ENCODE measurements around the gene CDC37. TPM values are rescaled to one million over a fixed set of nuclear protein-coding genes. Genes with fewer than 3 reads are reported as not detected.
A peak's percentile ranks its signal among the peaks of the same experiment; 100 is the strongest.

Gene CDC37
- total RNA-seq, 1 donor from 2014 or later: 173 TPM

- DNase-seq: peak; percentile 54
- Mint-ChIP-seq H3K27me3 (peaks cover 6% of the 10 kb centered on the region), H3K4me1 (peaks cover 68% of the 10 kb centered on the region), H3K27ac (peak overlapping the region; percentile 74), H3K36me3 (ENCODE audit: low read depth) (peaks cover 2% of the 10 kb centered on the region), H3K9me3 (no peaks in the 10 kb centered on the region), H3K4me3 (peak overlapping the region; percentile 88)
- no peak for TF ChIP-seq CTCF (IDR thresholded peaks at IDR 0.05)
- intact Hi-C loops (cut with micrococcal nuclease): no loop called here
- peak; percentile 47 for ATAC-seq (ENCODE audit: low read depth)
- ChIA-PET CTCF (interaction anchor here (1.6 to 2.2 kb wide), 2 partner anchors 14 to 28 kb away, joined by 4 to 7 read pairs; partner anchors contain the start of gene CDC37), POLR2A (interaction anchor here (0.5 to 24.1 kb wide), 7 partner anchors 18 to 335 kb away, joined by 3 to 541 read pairs (median 3); partner anchors contain the start of genes ATG4D, CDC37, ICAM1 and PDE4A)
Measured at GRCh38 chr19:10431254-10431942, 28.1 kb upstream of the CDC37 start.

DNA sequence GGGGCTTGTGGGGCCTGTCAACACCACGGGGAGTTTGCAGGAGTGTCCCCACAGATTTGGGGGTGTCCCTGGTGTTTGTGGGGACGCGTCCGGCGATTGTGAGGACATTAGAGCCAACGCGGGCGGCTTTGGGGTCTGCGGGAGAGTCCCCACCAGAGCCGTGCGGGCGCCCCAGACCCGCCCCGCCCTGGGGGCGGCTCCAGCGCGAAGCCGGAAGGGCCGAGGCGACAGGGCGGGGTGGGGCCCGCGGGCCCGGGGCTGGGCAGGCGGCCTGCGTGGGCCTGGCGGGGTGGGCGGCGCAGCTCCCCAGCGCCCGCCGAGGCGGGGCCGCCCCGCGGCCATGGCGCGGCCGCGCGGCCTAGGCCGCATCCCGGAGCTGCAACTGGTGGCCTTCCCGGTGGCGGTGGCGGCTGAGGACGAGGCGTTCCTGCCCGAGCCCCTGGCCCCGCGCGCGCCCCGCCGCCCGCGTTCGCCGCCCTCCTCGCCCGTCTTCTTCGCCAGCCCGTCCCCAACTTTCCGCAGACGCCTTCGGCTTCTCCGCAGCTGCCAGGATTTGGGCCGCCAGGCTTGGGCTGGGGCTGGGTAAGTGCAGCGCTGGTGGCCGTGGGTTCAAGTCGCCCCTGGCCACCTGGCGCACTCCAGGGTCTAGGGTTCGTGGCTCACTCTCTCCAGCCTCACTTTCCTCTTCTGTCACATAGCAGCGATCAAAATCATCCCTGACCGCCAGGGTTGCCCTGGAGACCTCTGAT, 27.3 kb upstream of the CDC37 start:
- no peak for DNase-seq
- Mint-ChIP-seq H3K9me3 (no peaks in the 10 kb centered on the region), H3K27ac (peak overlapping the region; percentile 75), H3K4me3 (peak overlapping the region; percentile 88), H3K36me3 (ENCODE audit: low read depth) (peaks cover 2% of the 10 kb centered on the region), H3K4me1 (peaks cover 68% of the 10 kb centered on the region), H3K27me3 (peaks cover 6% of the 10 kb centered on the region)
- TF ChIP-seq CTCF (IDR thresholded peaks at IDR 0.05): no peak
- ATAC-seq (ENCODE audit: low read depth): no peak
- intact Hi-C loops (cut with micrococcal nuclease): no loop called here
- ChIA-PET CTCF (interaction anchor here (1.6 to 6.0 kb wide), 3 partner anchors 13 to 27 kb away, joined by 4 to 33 read pairs (median 7); partner anchors contain the start of gene CDC37), POLR2A (interaction anchor here (2.6 to 24.1 kb wide), 2 partner anchors 17 to 159 kb away, joined by 7 to 541 read pairs; partner anchors contain the start of genes CDC37, ICAM1 and PDE4A)

DNA sequence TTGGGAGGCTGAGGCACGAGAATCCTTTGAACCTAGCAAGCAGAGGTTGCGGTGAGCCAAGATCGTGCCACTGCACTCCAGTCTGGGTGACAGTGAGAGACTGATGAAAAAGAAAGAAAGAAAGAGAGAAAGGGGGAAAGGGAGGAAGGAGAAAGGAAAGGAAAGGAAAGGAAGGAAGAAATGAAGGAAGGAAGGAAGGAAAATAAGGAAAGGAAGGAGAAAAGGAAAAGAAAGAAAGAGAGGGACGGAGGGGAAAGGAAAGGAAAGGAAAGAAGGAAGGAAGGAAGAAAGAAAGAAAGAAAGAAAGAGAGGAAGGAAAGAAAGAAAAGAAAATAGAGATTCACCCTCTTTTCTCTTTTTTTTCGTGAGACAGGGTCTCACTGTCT, 25.6 kb upstream of the CDC37 start:
- intact Hi-C loops (cut with micrococcal nuclease): loop anchor here (10.0 kb wide), 1 partner anchor 324 kb away; the partner anchor contains the start of genes ANGPTL6 and PPAN
- DNase-seq: no peak
- peak overlapping the region; percentile 24 for H3K4me3 Mint-ChIP-seq
- ATAC-seq (ENCODE audit: low read depth): no peak
- no peaks in the 10 kb centered on the region for H3K9me3 Mint-ChIP-seq
- H3K4me1 Mint-ChIP-seq: peaks cover 85% of the 10 kb centered on the region
- ChIA-PET POLR2A (interaction anchor here (0.6 to 24.1 kb wide), 6 partner anchors 16 to 326 kb away, joined by 3 to 541 read pairs (median 8); partner anchors contain the start of genes ANGPTL6, CDC37, KEAP1 and MRPL4), CTCF (interaction anchor here (1.1 to 6.0 kb wide), 6 partner anchors 7 to 498 kb away, joined by 3 to 33 read pairs (median 4); partner anchors contain the start of gene CDC37)
- H3K36me3 Mint-ChIP-seq (ENCODE audit: low read depth): peaks cover 2% of the 10 kb centered on the region
- TF ChIP-seq CTCF (IDR thresholded peaks at IDR 0.05): no peak
- H3K27ac Mint-ChIP-seq: peak overlapping the region; percentile 96
- H3K27me3 Mint-ChIP-seq: peaks cover 6% of the 10 kb centered on the region

- H3K27me3 Mint-ChIP-seq: peaks cover 13% of the 10 kb centered on the region
- TF ChIP-seq CTCF (IDR thresholded peaks at IDR 0.05): no peak
- intact Hi-C loops (cut with micrococcal nuclease): loop anchor here (10.0 kb wide), 1 partner anchor 322 kb away; the partner anchor contains the start of genes ANGPTL6 and PPAN
- peaks cover 2% of the 10 kb centered on the region for H3K36me3 Mint-ChIP-seq (ENCODE audit: low read depth)
- CTCF ChIA-PET: interaction anchor here (0.6 to 6.0 kb wide), 3 partner anchors 10 to 15 kb away, joined by 3 to 33 read pairs (median 7); no protein-coding TSS in a partner anchor
- H3K4me1 Mint-ChIP-seq: peaks cover 87% of the 10 kb centered on the region
- no peak overlapping the region for H3K4me3 Mint-ChIP-seq
- POLR2A ChIA-PET: interaction anchor here (0.6 to 24.1 kb wide), 6 partner anchors 14 to 340 kb away, joined by 3 to 541 read pairs (median 5); partner anchors contain the start of genes CDC37, ICAM1 and PDE4A
- ATAC-seq (ENCODE audit: low read depth): no peak
- peak overlapping the region; percentile 96 for H3K27ac Mint-ChIP-seq
- H3K9me3 Mint-ChIP-seq: no peaks in the 10 kb centered on the region
- DNase-seq: no peak
Measured at GRCh38 chr19:10427169-10427568, 23.8 kb upstream of the CDC37 start.
